Measurements from ENCODE around the gene SLC9B2. TPM values are rescaled to one million over a fixed set of nuclear protein-coding genes. Genes with fewer than 3 reads are reported as not detected.
A peak's percentile ranks its signal among the peaks of the same experiment; 100 is the strongest.

SLC9B2 gene
- total RNA-seq, 2 donors from 2014 or later: 10.1 to 14.8 TPM

DNA sequence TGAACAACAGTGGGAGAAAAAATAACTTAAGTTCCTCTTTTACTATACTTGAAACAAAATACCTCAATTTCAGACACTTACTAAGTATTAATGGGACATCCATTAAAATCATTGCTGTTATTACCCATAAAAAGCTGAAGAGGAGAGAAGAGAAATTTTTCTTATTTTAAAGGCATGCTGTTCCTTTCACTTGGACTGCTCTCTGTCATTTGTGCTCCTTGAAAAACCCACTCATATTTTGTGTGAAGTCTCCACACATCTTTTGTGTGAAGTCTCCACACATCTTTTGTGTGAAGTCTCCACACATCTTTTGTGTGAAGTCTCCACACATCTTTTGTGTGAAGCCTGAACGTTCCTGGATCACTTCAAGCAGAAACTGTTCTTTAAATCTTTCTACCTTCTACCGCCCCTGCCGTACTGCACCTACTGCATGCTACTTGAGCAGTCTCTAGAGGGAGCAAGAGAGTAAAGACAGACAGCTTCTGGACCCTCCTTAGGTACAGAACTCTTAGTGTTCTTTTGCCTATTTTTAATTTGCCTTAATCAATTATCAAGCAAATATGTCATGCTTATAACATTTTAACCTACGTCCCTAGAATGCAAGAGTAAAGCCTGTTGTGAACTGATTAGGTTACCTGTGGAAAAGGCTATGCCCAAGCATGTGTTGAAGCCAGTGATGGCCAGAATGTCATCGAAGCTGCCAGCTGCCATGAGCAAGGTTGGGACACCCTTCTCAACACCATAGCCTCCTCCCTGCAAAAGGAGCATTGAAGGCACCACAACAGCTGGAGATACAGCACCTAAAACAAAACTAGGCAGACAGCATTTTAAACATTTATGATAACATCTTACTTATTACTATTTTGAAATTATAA lies 29.9 kb downstream of the SLC9B2 start:
- WGBS, 2 donors: 30 to 32% methylated on average over 5 of the region's 5 CpGs
- peak; percentile 81 for ATAC-seq
- H3K4me3 ChIP-seq: no peak overlapping the region

DNA sequence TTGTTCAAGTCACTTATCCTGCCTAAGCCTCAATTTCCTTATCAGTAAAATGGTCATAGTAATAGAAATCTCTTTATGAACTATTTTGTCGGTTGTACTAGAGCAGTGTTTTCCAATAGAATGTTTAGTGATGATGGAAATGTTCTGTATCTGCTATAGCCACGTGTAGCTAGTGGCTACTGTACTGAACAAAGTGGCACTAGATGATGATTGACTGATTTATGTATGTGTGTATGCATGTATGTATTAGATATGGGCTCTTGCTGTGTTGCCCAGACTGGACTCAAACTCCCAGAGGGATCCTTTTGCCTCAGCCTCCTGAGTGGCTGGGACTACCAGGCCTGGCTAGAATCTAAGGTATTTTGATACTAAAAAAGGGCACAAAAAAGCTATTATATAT lies 32.4 kb downstream of the SLC9B2 start:
- 69 to 70% methylated on average over 2 of the region's 2 CpGs for WGBS, 2 donors
- TF ChIP-seq POLR2A (IDR thresholded peaks at IDR 0.05) (no peak), CTCF (IDR thresholded peaks at IDR 0.05) (no peak)
- Histone ChIP-seq H3K4me3 (no peak overlapping the region), H3K27me3 (no peaks in the 10 kb centered on the region), H3K27ac (no peak overlapping the region), H3K4me1 (no peaks in the 10 kb centered on the region), H3K9me3 (no peaks in the 10 kb centered on the region), H3K36me3 (replicated peaks in 1 of 2; ENCODE audit: insufficient read depth in 1 of 2, low read depth in 2 of 2) (no peaks in the 10 kb centered on the region)
- no peak for DNase-seq
- intact Hi-C loops (cut with DNase I): no loop called here
- ATAC-seq: no peak

More for the DNA sequence above, 29.9 kb downstream of the SLC9B2 start:
- Histone ChIP-seq H3K36me3 (replicated peaks in 1 of 2; ENCODE audit: insufficient read depth in 1 of 2, low read depth in 2 of 2) (no peaks in the 10 kb centered on the region), H3K27me3 (no peaks in the 10 kb centered on the region), H3K4me1 (no peaks in the 10 kb centered on the region), H3K27ac (no peak overlapping the region), H3K9me3 (no peaks in the 10 kb centered on the region)
- intact Hi-C loops (cut with DNase I): no loop called here
- TF ChIP-seq CTCF (IDR thresholded peaks at IDR 0.05) (peak; percentile 30 to 69 (median 59)), POLR2A (IDR thresholded peaks at IDR 0.05) (no peak)
- peak; percentile 25 to 40 (median 38) for DNase-seq

DNA sequence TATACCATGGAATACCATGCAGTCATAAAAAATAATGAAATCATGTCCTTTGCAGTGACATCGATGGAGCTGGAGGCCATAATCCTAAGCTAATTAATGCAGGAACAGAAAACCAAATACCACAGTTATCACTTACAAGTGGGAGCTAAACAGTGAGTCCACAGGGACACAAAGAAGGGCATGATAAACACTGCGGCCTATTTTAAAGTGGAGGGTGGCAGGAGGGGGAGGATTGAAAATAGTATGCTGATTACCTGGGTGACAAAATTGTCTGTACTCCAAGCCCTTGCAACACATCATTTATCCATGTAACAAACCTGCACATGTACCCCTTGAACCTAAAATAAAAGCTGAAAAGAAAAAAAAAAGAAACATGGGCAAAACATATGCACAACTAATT lies 40.4 kb downstream of the SLC9B2 start:
- ATAC-seq (no peak), DNase-seq (no peak)
- H3K4me1 ChIP-seq: no peaks in the 10 kb centered on the region
- no peak for TF ChIP-seq POLR2A (IDR thresholded peaks at IDR 0.05)
- TF ChIP-seq CTCF (IDR thresholded peaks at IDR 0.05): no peak
- H3K27me3 ChIP-seq: no peaks in the 10 kb centered on the region
- WGBS, 2 donors: 87 to 97% methylated on average over 2 of the region's 2 CpGs
- H3K27ac ChIP-seq: no peak overlapping the region
- no peak overlapping the region for H3K4me3 ChIP-seq
- intact Hi-C loops (cut with DNase I): no loop called here
- H3K9me3 ChIP-seq: no peaks in the 10 kb centered on the region
- H3K36me3 ChIP-seq (replicated peaks in 1 of 2; ENCODE audit: insufficient read depth in 1 of 2, low read depth in 2 of 2): no peaks in the 10 kb centered on the region

GRCh38 chr4:103032574-103032973 lies 44.0 kb downstream of the SLC9B2 start:
- intact Hi-C loops (cut with DNase I): no loop called here
- Histone ChIP-seq H3K4me3 (no peak overlapping the region), H3K27ac (no peak overlapping the region), H3K9me3 (no peaks in the 10 kb centered on the region), H3K36me3 (replicated peaks in 1 of 2; ENCODE audit: insufficient read depth in 1 of 2, low read depth in 2 of 2) (no peaks in the 10 kb centered on the region), H3K4me1 (no peaks in the 10 kb centered on the region), H3K27me3 (no peaks in the 10 kb centered on the region)
- 39 to 40% methylated on average over 2 of the region's 2 CpGs for WGBS, 2 donors
- TF ChIP-seq CTCF (IDR thresholded peaks at IDR 0.05) (peak; percentile 14 to 71 (median 41)), POLR2A (IDR thresholded peaks at IDR 0.05) (no peak)
- ATAC-seq (peak; percentile 81), DNase-seq (peak; percentile 30 to 64 (median 52))

- intact Hi-C loops (cut with DNase I): no loop called here
- Histone ChIP-seq H3K36me3 (replicated peaks in 1 of 2; ENCODE audit: insufficient read depth in 1 of 2, low read depth in 2 of 2) (no peaks in the 10 kb centered on the region), H3K4me1 (no peaks in the 10 kb centered on the region), H3K27ac (no peak overlapping the region), H3K27me3 (no peaks in the 10 kb centered on the region), H3K9me3 (no peaks in the 10 kb centered on the region), H3K4me3 (no peak overlapping the region)
- WGBS, 2 donors: 90 to 92% methylated on average over 3 of the region's 3 CpGs
- DNase-seq (no peak), ATAC-seq (no peak)
- TF ChIP-seq CTCF (IDR thresholded peaks at IDR 0.05): no peak
Observed at GRCh38 chr4:103030791-103031190, 45.8 kb downstream of the SLC9B2 start.

Measured in body of pancreas (tissue), 4 donors.